A204.1 (cell line): ENCODE data around the gene AKIRIN2.
"Not testable (repeated sequence)": the region's sequence is repeated elsewhere in the genome, so short reads cannot be mapped to it uniquely, and the experiment has no call there.

Source experiments
- FAIRE-seq: peaks from 2 replicates; lab custom pipeline; 2012; peaks lifted over from hg19 to GRCh38; lab: Jason Lieb, UNC

Gene AKIRIN2

GRCh38 chr6:87687893-87688292, 14.1 kb downstream of the AKIRIN2 start:
- not testable (repeated sequence) for FAIRE-seq

- FAIRE-seq = no peak
Observed at GRCh38 chr6:87687296-87687695, 14.7 kb downstream of the AKIRIN2 start.

- FAIRE-seq = not testable (repeated sequence)
Observed at GRCh38 chr6:87686636-87687205, 15.3 kb downstream of the AKIRIN2 start.

- FAIRE-seq = no peak
Observed at GRCh38 chr6:87684895-87685654, 17.0 kb downstream of the AKIRIN2 start.

- no peak for FAIRE-seq
Observed at GRCh38 chr6:87683890-87684289, 18.1 kb downstream of the AKIRIN2 start.

GRCh38 chr6:87682310-87682709, 19.7 kb downstream of the AKIRIN2 start:
- FAIRE-seq = no peak

GRCh38 chr6:87675004-87675681, 26.9 kb downstream of the AKIRIN2 start:
- FAIRE-seq = no peak

- FAIRE-seq = no peak
Observed at GRCh38 chr6:87674290-87674689, 27.7 kb downstream of the AKIRIN2 start.

- FAIRE-seq = no peak
Observed at GRCh38 chr6:87673237-87673636, 28.8 kb downstream of the AKIRIN2 start.

- no peak for FAIRE-seq
Observed at GRCh38 chr6:87672641-87673040, 29.4 kb downstream of the AKIRIN2 start.

- FAIRE-seq = no peak
Observed at GRCh38 chr6:87671555-87672029, 30.4 kb downstream of the AKIRIN2 start.

GRCh38 chr6:87670707-87671106, 31.3 kb downstream of the AKIRIN2 start:
- FAIRE-seq = no peak

GRCh38 chr6:87669051-87669450, 33.0 kb downstream of the AKIRIN2 start:
- no peak for FAIRE-seq

- FAIRE-seq = no peak
Observed at GRCh38 chr6:87668013-87668412, 34.0 kb downstream of the AKIRIN2 start.

GRCh38 chr6:87667032-87667431, 35.0 kb downstream of the AKIRIN2 start:
- FAIRE-seq = no peak

- no peak for FAIRE-seq
Observed at GRCh38 chr6:87664921-87665485, 37.0 kb downstream of the AKIRIN2 start.

- no peak for FAIRE-seq
Observed at GRCh38 chr6:87663434-87663833, 38.6 kb downstream of the AKIRIN2 start.

GRCh38 chr6:87661503-87661902, 40.5 kb downstream of the AKIRIN2 start:
- no peak for FAIRE-seq

- no peak for FAIRE-seq
Observed at GRCh38 chr6:87661016-87661415, 41.0 kb downstream of the AKIRIN2 start.

GRCh38 chr6:87660226-87660911, 41.7 kb downstream of the AKIRIN2 start:
- no peak for FAIRE-seq

GRCh38 chr6:87658516-87658915, 43.5 kb downstream of the AKIRIN2 start:
- no peak for FAIRE-seq

- FAIRE-seq = no peak
Observed at GRCh38 chr6:87656857-87657256, 45.2 kb downstream of the AKIRIN2 start.
